Measurements from ENCODE around the gene FIP1L1. TPM values are rescaled to one million over a fixed set of nuclear protein-coding genes. Genes with fewer than 3 reads are reported as not detected.

FIP1L1 gene
- total RNA-seq, 1 experiment from 2014 or later: 64.2 TPM

GRCh38 chr4:53476232-53477037, 99.0 kb downstream of the FIP1L1 start:
- DNase-seq (ENCODE audit: low spot score): peak; percentile 94

DNA sequence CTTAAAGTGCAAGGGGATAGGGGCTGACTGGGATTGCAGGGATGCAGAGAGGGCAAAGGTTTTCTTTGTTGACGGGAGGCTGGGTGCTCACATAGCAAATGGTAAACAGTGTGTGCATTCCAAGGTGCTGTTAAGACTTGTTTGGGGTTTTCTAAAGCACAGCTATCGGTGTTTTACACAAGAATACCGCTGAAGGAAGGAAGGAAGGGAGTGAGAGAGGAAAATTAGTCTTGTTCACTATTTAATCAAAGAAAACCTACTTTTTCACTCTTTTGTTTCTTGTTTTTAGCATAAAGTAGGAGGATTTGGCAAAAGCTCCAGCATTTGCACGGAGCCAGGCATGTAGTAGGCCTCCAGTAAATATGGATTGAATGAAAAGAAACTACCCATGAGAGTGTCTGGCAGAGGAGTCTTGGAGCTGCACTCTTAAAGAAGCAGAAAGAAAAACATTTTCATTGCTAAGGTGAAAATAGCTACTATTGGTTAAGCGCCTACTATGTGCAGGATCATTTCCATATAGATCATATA, 99.7 kb downstream of the FIP1L1 start:
- no peak for DNase-seq (ENCODE audit: low spot score)

DNA sequence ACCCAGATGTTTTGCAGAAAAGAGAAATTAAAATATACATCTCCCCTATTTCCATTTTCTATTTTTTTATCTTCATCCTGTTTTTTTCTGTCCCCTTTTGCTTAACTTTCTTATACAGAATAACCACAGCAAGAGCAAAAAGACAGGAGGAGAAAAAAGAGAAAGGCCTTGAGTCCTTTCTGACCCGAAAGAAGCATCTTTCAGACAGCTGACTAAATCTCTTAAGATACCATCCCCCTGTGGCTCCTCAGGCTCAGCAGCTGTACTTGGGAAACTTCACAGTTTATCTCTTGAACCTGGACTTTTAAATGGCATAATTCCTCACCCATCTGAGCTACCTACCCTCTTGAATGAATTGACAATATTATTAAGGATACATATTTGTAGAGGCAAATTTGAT, 100.2 kb downstream of the FIP1L1 start:
- no peak for DNase-seq (ENCODE audit: low spot score)

DNA sequence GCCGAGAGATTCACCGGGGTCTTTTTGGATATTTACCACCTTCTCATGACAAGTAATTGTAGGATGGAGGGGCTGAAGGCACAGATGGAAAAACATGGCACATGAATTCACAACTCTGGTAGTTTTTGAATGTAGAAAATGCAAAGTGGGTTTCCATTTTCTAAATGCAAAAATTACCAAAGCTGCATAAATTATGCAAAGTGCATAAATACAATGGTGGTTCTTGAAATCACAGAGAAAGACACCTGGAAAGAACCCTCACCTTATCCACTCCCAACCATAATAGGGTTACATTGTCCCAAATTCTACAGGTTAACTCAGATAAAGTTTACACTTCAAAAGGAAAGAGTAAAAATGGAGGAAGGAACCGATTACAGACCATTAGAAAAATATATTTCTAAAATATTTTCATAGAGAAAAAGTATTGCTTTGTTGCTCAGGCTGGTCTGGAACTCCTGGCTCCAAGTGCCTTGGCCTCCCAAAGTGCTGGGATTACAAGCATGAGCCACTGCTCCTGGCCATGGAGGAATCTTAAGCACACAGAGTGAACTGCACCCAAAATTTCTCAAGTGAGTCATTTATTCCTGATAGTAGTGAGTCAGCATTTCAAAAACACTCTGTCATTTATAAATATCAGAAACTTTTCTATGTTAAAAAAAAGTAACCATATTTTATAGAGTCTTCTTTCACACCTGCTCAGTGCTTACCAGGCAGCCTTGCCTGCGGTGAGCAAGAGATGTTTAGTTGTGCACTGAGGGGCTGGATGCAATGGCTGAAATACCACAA, 101.4 kb downstream of the FIP1L1 start:
- peak; percentile 69 for DNase-seq (ENCODE audit: low spot score)

- peak; percentile 29 for DNase-seq (ENCODE audit: low spot score)
Observed at GRCh38 chr4:53479736-53480525, 102.5 kb downstream of the FIP1L1 start.

DNA sequence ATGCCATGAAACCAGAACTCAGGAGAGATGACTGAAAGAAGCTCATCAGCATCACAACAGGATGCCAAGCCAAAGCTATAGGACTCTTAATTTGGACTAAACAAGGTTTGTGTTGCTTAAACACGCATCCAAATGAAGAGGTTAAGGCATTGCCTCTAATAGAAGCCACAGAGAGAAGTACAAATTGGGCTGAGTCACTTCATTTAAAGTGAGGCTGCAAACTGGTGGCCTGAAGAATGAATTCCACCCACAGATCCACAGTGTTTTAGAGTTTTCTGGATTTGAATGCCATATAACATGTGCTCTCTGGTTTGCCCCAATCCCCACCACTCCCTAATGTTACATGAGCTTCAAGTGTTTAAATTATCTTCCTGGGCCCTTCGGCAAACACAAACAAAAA, 103.5 kb downstream of the FIP1L1 start:
- DNase-seq (ENCODE audit: low spot score): no peak

DNA sequence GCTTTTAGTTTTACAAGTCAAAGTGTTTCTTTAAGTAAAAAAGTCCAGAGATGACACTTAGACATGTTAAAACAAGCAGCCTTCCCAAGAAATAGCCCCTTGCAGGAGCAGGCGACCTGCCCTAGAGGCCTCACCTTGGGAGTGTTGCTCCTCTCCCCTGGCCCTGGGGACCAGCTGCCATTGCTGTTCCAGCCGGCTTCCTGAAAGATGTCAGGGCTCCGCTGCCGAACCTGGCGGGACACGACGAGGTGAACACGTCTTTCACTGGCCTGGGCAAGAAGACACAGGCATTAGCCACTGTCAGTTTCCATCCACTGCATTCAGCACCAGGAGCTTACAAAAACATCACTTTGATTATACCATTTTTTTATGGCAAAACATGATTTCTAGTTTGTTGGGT, 104.1 kb downstream of the FIP1L1 start:
- no peak for DNase-seq (ENCODE audit: low spot score)

DNA sequence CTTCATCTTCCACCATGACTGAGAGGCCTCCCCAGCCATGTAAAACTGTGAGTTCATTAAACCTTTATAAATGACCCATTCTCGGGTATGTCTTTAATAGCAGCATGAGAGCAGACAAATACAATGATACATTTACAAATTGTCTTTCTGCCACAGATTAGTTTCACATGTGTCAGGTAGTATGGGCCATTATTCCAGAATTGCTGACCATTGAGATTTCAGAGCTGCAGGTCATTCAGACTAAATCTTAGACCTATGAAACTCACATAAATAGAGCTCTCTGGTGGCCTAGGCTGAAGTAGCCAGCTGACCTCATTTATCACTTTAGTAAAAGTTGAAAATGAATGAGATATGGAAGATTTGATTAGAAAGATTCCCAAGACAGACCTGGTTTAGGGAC, 105.8 kb downstream of the FIP1L1 start:
- no peak for DNase-seq (ENCODE audit: low spot score)

DNA sequence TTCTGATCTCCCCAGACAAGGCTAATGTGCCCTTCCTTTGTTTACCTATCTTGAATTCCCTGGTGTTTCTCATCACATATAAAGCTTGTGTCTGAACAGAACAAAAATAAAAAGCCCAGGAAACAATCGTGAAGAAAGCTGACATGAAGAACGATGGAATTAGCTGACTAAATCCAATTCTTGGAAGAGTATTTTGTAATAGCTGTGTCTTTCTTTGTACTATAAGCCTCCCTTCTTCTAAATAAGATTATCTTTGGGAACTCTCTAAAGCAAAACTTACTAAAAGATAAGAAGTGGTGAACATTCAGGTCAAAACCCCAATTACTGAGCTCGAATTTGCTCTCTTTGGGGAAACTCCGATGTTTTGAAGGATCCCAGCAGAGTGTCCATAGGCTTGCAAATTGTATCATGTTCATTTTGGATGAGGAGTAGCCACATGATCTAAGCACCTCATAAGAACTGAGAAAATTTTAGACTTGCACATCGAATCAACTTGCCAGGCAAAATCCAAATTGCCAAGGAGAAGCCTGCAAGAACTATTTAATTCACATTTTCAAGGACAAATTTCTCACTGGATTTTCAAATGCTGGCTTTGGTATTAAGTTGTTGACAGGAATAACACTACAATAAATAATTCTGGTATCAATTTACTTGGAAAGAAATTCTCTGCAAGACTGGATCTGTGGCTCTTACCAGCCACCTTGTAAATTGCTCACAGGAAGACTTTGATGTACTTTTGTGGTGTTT, 107.6 kb downstream of the FIP1L1 start:
- no peak for DNase-seq (ENCODE audit: low spot score)

GRCh38 chr4:53485658-53486040, 108.2 kb downstream of the FIP1L1 start:
- no peak for DNase-seq (ENCODE audit: low spot score)

- DNase-seq (ENCODE audit: low spot score): no peak
Observed at GRCh38 chr4:53487766-53488165, 110.3 kb downstream of the FIP1L1 start.

DNA sequence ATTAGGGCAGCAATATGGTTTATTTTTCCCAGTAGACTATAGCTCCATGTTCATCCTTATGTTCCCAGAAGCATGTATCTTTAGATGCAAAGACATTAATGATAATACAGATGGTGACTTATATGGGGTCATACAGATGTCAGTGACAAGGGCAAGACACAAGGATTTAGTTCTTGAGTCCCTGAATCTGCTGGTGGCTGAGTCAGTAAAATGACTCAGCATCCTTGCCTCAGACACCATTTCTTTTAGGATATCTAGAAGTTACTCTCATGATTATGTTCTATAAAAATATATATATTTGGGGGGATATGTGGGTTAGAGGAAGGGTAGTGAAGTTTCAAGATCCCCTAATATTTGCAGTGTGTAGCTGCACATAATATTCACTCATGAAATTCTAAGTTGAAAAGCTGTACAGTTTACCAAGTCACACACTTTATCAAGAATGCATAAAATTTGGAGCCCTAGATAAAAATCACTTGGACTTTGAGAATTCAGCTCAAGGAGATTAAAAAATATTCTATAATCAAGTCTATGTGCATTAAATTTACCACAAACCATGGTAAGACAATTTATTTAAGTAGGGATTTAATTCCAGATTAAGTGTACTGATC, 111.9 kb downstream of the FIP1L1 start:
- peak; percentile 23 for DNase-seq (ENCODE audit: low spot score)

GRCh38 chr4:53490161-53490956, 112.9 kb downstream of the FIP1L1 start:
- no peak for DNase-seq (ENCODE audit: low spot score)

GRCh38 chr4:53490965-53491622, 113.7 kb downstream of the FIP1L1 start:
- peak; percentile 61 for DNase-seq (ENCODE audit: low spot score)

GRCh38 chr4:53494851-53495250, 117.4 kb downstream of the FIP1L1 start:
- no peak for DNase-seq (ENCODE audit: low spot score)

DNA sequence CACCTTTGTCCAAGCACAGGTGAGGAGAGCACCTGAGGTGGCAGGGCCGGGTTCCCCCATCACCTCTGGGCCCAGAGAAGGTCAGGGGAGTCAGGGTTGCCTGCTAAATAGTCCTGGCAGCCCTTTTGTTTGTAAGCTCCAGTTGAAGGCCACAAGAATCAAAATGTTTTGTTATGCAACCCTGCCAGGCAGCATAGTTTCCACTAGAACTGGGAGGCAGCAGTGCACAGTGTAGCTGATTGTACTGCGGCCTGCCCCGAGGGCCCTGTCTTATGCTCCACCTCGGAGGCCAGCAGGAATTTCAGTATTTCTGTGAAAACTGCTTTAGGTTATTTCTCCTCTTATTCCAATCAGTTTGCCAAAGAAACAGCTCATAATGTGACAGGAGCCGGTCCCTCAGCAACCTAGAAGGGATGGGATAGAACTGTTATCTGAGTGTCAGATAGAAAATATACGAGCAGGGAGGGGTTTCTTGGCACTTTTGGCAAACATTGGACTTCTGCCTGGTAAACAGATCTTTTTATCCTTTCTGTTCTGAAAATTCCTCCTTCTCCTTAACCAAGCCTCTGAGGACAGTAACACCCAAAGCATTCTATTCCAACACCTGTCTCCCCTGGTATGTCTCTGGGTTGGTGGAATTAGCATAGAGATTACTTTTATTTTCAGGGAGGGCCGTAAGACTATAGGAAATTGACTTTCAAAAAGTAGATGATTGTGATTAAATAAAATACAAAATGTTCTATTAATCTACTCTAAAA, 120.2 kb downstream of the FIP1L1 start:
- no peak for DNase-seq (ENCODE audit: low spot score)

DNA sequence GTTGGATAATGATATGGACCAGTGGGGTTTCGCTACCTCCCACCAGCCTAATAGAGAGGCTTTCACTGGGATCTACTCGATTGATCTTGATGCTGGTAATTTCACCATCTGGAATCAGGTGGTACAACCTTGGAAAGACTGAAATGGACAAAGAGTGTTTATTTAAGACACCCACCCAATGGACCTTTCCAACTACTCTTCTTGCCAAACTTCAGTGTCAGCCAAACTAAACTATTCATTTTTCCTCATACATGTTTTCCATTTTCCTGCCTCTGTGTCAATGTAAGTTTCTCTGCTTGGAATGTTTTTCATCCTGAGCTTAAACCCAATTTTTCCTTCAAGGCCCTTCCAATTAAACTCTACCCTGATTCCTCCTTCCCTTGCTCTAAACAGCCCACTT, 121.3 kb downstream of the FIP1L1 start:
- no peak for DNase-seq (ENCODE audit: low spot score)

DNA sequence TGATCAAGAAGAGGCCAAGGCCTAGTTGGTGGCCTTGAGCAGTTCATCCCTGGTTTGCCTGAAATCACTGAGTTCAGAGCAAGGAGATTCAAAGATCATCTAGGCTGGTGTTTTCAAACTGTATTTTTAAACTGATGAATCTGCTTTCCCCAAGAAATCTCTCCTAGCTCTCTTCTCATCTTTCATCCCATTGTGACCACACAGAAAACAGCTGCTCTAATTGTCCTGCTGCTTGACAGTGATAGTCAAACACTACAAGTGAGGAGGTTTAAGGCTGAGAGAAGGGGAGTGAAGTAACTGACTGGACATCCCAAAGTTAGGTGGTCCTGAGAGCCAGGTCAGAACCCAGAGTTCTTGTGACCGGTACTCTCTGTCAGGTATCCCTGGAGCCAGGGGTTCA, 122.3 kb downstream of the FIP1L1 start:
- no peak for DNase-seq (ENCODE audit: low spot score)

GRCh38 chr4:53500546-53500945, 123.1 kb downstream of the FIP1L1 start:
- no peak for DNase-seq (ENCODE audit: low spot score)
